Stimulated activated CD8-positive, alpha-beta memory T cell treated with anti-CD3 and anti-CD28 coated beads, Interleukin-2, amount 100 ng/mL, for 1 hour (primary cell): ENCODE data around the gene METRN.
"Not testable (repeated sequence)": the region's sequence is repeated elsewhere in the genome, so short reads cannot be mapped to it uniquely, and the experiment has no call there.

Experiments
- DNase-seq, 2 donors: peaks; one replicate each; pipeline ENCODE4 v3.0.0-alpha.2; 2020; ENCODE audit warnings: low read depth in 2 of 2

Gene METRN

GRCh38 chr16:709566-710499 lies 5.1 kb upstream of the METRN start:
- DNase-seq: no peak

DNA sequence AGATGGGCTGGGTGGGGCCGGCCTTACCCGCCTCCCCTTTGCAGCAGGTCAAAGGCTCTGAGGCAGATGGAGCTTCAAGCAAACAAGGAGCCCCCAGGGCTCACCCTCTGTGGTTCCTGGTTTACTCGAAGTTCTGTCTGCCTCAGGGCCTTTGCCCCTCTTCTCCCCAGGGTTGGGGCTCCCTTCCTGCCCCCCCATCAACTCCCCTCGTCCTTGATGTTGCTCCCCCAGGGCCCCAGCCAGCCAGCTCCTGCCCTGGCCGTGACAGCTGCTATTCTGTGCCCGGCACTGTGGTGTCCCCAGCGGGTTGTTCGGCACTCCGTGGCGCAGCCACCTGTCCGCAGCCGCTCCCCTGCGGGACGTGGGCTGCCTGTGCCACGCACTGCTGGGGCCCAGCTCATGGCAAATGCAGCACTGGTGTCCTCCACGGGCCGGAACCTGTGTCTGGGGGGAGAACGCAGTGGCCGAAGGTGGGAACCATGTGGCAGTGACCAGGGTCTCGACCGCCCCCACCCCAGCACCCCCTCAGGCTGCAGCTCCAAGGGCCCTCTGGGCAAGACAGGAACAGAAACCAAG lies 4.3 kb upstream of the METRN start:
- no peak for DNase-seq

GRCh38 chr16:711084-711483 lies 3.8 kb upstream of the METRN start:
- DNase-seq: no peak

DNA sequence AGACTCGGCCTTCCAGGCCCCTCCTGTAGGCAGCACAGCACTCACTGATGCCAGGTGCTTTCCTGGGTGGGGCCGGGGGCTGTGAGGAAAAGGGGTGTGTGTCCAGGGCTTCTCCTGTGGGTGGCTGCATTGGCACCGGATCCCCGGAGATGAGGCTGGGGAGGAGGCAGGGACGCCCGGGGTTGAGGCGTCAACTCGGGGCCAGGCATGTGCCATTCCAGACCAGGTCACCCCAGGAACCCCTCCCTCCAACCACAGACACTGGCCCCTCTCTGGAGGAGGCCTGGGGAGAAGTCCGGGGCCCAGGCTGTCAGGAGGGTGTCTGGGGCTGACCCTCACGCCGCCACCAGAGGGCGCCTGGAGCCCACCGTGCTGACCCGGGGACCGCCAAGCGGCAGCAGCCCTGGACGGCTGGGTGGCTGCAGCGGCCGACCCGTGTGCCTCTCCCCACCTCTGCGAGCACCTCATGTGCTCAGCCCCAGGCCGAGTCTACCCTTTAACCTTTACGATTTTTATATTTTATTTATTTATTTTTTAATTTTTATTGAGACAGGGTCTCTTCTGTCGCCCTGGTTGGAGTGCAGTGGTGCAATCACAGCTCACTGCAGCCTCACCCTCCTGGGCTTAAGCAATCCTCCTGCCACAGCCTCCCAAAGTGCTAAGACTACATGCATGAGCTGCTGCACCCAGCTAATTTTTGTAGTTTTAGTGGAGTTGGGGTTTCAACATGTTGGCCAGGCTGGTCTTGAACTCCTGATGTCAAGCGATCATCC lies 3.2 kb upstream of the METRN start:
- peak; percentile 60 to 67 for DNase-seq

- DNase-seq: not testable (repeated sequence)
Observed at GRCh38 chr16:712740-713250, 2.1 kb upstream of the METRN start.

DNA sequence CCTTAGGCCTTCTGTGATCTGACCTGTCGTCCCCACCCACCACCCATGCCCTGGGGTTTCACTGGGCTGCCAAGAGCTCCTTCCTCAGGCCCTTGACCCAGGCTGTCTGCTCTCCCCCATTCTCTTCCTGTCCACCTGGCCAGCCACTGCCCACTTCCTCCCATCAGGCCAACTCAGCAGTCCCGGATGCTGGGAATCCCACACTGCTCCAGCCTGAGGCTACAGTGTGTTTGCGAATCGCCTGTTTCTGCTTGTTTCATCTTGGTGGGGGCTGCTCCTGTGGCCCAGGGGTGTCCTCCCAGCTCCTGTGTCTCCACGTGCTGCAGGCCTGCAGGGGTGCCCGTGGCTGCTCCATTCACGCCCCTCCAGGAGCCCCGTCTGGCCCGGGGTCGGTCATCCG lies 839 bp upstream of the METRN start:
- DNase-seq: no peak

DNA sequence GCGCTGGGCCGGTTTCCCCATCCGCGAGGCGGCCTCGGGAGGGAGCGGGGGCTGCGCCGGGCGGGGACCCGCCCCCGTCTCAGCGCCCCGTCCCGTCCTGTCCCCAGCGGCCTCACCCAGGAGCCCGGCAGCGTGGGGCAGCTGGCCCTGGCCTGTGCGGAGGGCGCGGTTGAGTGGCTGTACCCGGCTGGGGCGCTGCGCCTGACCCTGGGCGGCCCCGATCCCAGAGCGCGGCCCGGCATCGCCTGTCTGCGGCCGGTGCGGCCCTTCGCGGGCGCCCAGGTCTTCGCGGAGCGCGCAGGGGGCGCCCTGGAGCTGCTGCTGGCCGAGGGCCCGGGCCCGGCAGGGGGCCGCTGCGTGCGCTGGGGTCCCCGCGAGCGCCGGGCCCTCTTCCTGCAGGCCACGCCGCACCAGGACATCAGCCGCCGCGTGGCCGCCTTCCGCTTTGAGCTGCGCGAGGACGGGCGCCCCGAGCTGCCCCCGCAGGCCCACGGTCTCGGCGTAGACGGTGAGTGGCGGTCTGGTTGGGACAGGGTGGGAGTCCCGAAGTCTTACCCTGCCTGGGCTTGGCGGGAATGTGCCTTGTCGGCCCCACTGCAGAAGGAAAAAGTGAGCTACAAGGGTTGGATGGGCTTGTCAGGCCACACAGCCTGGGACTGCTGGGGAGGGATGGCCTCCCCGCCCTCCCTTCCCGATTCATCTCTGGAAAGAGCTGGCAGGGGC lies 720 bp downstream of the METRN start:
- no peak for DNase-seq

DNA sequence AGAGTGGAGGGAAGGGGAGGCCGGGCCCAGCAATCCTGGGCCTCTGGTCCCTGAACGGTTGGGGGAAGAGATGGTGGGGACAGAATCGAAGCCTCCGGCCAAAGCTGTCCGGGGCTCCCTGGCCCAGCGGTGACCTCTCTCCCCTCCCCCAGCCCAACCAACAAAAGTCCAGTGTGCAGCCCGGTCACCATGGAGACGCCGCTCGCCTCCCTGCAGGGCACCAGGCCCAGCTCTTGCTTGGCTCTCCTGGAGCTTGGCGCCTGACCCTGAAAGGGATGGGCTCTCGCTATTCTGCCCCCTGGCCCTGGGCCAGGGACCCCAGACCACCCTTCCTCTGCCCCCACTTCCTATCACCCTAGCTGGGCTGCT lies 1.3 kb downstream of the METRN start:
- no peak for DNase-seq

DNA sequence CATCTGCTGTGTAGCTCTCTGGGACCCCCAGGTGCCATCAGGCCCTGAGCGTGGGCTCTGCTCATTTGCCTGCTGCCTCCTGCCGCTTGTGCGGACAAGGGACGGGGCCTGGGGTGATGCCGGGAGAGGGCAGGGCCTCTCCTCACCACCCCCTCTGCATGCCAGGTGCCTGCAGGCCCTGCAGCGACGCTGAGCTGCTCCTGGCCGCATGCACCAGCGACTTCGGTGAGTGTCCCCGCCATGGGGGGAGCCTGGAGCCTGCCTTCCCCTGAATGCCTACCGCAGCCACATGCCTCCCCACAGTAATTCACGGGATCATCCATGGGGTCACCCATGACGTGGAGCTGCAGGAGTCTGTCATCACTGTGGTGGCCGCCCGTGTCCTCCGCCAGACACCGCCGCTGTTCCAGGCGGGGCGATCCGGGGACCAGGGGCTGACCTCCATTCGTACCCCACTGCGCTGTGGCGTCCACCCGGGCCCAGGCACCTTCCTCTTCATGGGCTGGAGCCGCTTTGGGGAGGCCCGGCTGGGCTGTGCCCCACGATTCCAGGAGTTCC lies 1.9 kb downstream of the METRN start:
- no peak for DNase-seq

GRCh38 chr16:717450-718245 lies 2.7 kb downstream of the METRN start:
- DNase-seq: no peak

GRCh38 chr16:718389-718788 lies 3.5 kb downstream of the METRN start:
- DNase-seq: no peak

- no peak for DNase-seq
Observed at GRCh38 chr16:718922-719321, 4.0 kb downstream of the METRN start.

DNA sequence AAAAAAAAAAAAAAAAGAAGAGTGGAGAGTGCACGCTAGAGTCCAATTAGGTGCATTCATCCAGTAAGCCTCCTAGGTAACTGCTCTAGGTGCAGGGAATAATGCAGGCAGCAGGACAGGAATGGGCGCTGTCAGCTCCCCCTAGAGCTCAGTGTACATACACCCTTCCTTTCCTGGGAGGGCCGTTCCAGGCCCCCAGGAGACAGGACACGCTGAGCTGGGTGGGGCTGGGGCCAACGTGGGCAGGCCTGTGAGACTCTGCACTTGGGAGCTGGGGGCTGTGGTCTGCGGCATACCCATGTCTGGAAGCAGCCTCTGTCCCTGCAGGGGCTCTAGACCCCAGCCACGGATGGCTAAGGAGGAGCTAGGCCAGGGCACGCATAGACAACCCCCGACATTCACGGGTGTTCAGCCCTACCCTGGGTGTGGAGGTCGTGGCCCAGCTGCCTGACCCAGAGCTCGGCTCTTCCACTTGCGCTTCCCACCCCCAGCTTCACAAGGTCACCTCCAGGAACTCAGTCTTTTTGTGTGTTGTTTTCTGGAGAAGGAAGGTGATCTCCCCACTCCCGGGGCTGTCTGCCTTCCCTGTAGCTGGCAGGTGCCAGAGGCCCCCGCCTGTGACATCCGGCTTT lies 5.0 kb downstream of the METRN start:
- no peak for DNase-seq

GRCh38 chr16:720447-720989 lies 5.6 kb downstream of the METRN start:
- no peak for DNase-seq

DNA sequence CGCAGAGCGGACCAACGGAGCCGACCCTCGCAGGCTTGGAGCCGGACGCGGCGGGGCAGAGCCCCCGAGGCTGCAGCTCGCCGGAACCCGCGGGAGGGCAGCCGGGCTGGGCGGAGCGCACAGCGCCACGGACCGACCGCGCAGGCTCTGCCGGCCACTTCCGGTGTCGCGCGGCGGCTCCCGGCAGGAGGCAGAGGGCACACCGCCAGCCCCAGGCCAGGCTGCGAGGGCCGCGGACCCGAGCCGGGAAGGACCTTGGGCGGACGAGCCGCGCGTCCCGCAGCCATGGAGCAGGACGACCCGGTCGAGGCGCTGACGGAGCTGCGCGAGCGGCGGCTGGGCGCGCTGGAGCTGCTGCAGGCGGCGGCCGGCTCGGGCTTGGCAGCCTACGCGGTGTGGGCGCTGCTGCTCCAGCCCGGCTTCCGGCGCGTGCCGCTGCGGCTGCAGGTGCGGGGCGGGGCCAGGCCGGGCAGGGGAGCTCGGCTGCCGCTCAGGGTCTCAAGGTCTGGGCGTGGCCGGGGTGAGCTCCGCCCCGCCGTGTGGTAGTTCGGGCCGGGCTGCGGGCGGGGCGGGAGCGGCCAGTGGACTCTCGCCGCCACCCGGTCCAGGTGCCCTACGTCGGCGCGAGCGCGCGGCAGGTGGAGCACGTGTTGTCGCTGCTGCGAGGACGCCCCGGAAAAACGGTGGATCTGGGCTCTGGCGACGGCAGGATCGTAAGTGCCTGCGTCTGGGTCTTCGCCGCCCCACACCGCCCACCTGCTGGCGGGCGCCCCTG lies 6.3 kb downstream of the METRN start, which contains the start of gene ANTKMT:
Gene ANTKMT, plus strand, starts transcription at position 157 of the 775 bp plus-strand sequence. Its CDS starts 129 bp downstream, at position 286.
- peak in 1 of 2 donors; percentile 53 for DNase-seq

GRCh38 chr16:721765-722540 lies 7.0 kb downstream of the METRN start:
- DNase-seq: no peak

GRCh38 chr16:722835-723633 lies 8.1 kb downstream of the METRN start:
- no peak for DNase-seq
